Keratinocyte (primary cell): Measurements from ENCODE around the gene RGL4.

Source experiments
- EZH2 ChIP-seq: IDR thresholded peaks from one replicate; pipeline ENCODE4 v1.6.1; 2012; ENCODE audit warnings: inconsistent platforms, mild to moderate bottlenecking, low read length, moderate library complexity
- TF ChIP-seq, protein P1 (sequence below), 3 experiments: IDR thresholded peaks in 1 of 3; conservative IDR thresholded peaks in 1 of 3; optimal IDR thresholded peaks in 1 of 3; 2 replicates in 2 of 3; 3 replicates in 1 of 3; pipeline versions ENCODE3 to v1.5.1; 2011; ENCODE audit warnings: low read length in 3 of 3, mild to moderate bottlenecking in 3 of 3, moderate library complexity in 2 of 3, control low read depth in 1 of 3, inconsistent platforms in 1 of 3; ENCODE audit not compliant: insufficient read depth in 2 of 3; ENCODE audit errors: extremely low read depth in 1 of 3

- TF ChIP-seq EZH2, result no peak
- TF ChIP-seq, protein P1, sequence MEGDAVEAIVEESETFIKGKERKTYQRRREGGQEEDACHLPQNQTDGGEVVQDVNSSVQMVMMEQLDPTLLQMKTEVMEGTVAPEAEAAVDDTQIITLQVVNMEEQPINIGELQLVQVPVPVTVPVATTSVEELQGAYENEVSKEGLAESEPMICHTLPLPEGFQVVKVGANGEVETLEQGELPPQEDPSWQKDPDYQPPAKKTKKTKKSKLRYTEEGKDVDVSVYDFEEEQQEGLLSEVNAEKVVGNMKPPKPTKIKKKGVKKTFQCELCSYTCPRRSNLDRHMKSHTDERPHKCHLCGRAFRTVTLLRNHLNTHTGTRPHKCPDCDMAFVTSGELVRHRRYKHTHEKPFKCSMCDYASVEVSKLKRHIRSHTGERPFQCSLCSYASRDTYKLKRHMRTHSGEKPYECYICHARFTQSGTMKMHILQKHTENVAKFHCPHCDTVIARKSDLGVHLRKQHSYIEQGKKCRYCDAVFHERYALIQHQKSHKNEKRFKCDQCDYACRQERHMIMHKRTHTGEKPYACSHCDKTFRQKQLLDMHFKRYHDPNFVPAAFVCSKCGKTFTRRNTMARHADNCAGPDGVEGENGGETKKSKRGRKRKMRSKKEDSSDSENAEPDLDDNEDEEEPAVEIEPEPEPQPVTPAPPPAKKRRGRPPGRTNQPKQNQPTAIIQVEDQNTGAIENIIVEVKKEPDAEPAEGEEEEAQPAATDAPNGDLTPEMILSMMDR (optimal IDR thresholded peaks at IDR 0.05 in 1 of 3, IDR thresholded peaks at IDR 0.05 in 1 of 3, conservative IDR thresholded peaks at IDR 0.05 in 1 of 3; ENCODE audit: extremely low read depth in 1 of 3, insufficient read depth in 2 of 3, low read length in 3 of 3), result no peak
Observed at GRCh38 chr22:23744001-23744400, 53.2 kb downstream of the RGL4 start.
